Suppressor macrophage treated with lipopolysaccharide for 4 hours (primary cell): Measurements from ENCODE around the gene NDUFB10.

Experiments used
- DNase-seq: peaks from one replicate; pipeline ENCODE4 v3.0.0-alpha.2; 2020

NDUFB10 gene

GRCh38 chr16:2004795-2005517, 45.6 kb downstream of the NDUFB10 start:
- DNase-seq = peak; percentile 43

GRCh38 chr16:2005646-2006045, 46.3 kb downstream of the NDUFB10 start:
- peak; percentile 68 for DNase-seq

GRCh38 chr16:2006317-2006716, 47.0 kb downstream of the NDUFB10 start:
- DNase-seq = no peak

DNA sequence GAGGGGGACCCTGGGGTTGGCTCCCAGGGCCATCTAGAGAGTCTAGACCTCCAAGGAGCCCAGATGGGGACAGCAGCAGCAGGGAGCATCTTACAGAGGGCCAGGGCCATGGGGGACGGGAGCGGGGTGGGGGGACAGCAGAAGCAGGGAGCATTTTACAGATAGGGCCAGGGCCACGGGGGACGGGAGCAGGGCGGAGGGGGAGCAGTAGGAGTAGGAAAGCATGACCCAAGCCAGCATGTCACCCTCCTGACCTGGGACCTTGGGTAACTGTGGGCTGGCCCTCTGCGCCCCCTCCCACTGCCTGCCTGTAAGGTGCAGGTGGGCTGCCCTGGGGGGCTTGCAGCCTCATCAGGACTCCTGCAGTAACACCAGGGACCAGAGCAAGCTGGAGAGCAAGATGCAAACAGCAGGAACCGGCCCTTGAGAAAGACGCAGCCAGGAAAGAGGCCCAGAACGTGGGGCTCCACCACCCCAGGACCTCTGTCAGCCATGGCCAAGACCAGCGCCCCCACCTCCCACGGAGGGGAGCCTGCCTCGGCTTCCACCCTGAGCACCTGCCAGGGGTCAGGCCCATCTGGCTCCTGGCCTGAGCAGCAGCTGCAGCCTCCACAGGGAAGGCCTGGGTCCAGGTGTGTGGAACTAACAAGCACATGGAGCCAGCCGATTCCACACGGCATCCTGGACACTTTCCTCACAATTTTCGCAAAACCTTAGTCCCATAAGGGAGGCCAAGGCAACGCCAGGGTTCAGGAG, 47.9 kb downstream of the NDUFB10 start:
- DNase-seq = no peak

DNA sequence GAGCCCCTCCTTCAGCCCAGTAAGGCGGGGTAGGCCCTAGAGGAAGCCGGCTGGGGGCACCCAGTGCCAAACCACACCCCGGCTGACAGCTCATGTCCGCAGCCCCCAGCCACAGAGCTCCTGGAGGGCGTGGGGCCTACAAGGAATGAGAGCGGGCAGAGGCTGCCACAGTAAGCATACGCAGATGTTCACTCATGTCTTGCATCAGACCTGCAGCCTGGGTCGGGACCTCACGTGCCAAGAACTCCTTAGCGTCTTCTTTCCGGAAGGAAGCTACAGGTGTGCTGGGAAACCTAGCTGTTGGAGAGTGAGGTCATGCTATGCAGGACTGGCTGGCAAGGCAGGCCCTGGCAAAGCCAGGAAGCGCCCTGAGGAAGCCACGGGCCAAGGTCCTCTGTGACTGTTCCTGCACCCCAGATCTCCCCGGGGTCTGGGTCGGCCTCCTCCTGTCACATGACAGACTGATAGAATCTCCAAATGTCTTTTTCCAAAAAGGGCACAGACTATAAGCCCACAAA, 48.7 kb downstream of the NDUFB10 start:
- no peak for DNase-seq

- DNase-seq = peak; percentile 44
Measured at GRCh38 chr16:2008631-2009163, 49.4 kb downstream of the NDUFB10 start.

DNA sequence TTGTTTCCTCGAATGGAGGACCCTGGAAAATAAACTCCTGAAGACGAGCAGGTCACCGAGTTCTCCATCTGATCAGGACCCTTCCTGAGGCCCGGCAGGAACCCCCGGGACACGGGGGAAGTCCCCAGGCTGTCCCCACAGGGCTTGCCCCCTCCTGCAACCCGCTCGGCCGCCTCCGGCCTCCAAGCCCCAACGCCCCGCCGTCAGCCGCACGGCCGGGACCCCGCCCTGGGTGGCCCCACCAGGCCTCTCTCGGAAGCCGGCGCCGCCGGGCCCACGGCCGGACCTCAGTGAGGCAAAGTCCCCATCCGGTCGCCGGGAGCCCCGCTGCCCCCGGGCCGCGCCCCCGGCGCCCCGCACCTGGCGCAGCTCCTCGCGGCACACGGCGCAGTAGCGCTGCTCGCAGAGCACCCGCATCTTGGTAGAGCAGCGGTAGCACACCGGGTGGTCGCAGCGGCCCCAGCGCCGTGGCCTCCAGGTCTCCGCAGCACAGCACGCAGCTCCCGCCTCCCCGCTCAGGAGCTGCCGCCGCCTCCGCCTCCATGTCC, 49.9 kb downstream of the NDUFB10 start:
- peak; percentile 28 for DNase-seq

GRCh38 chr16:2009791-2010510, 50.6 kb downstream of the NDUFB10 start, which contains the start of gene ZNF598:
TSS of gene ZNF598 (minus strand) at chr16:2009821.
- DNase-seq = peak; percentile 95
